Measurements from ENCODE around the gene NIPSNAP2.
"Not testable (repeated sequence)": the region's sequence is repeated elsewhere in the genome, so short reads cannot be mapped to it uniquely, and the experiment has no call there.

The NIPSNAP2 gene

DNA sequence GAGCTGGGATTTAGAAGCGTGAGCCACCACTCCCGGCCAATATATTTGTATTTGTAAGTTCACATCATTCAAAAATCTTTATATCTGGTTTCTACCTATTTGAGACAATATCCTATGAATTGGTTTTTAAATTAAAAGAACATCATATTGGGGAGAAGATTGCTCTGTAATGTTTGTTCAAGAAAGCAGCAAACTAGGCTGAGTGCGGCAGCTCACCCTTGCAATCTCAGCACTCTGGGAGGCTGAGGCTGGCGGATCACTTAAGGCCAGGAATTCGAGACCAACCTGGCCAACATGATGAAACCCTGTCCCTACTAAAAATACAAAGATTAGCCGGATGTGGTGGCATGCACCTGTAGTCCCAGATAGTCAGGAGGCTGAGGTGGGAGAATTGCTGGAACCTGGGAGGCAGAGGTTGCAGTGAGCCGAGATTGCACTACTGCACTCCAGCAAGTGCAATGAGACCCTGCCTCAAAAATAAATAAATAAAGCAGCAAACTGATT, 9.4 kb downstream of the NIPSNAP2 start:
- DNase-seq (ENCODE audit: insufficient read length, low spot score) (no peak), FAIRE-seq (no peak)

DNA sequence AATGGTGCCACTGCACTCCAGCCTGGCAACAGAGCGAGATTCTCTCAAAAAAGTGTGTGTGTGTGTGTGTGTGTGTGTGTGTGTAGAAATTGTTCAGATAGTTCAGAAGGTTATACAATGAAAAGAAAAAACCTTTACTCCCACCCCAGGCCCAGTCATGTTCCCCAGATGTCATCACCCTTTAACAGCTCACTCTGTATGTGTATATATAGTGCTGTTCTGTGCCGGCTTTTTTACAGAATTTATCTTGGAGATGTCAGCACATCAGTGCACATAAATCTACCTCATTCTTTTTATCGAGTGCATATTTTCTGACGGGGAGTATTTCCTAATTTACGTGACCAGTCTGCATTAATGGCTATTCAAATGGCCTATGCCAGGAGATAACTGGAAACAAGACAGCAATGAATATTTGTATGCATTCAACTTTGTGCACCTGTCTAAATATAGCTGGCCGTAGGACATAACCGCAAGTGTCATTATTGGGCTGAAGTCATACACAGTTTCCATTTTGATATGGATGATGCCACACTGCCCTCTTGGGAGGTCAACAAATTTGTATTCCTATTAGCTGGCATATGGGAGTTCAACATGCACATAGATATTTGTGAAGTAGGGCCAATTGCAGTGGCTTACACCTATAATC, 11.7 kb downstream of the NIPSNAP2 start:
- FAIRE-seq (no peak), DNase-seq (ENCODE audit: insufficient read length, low spot score) (no peak)

DNA sequence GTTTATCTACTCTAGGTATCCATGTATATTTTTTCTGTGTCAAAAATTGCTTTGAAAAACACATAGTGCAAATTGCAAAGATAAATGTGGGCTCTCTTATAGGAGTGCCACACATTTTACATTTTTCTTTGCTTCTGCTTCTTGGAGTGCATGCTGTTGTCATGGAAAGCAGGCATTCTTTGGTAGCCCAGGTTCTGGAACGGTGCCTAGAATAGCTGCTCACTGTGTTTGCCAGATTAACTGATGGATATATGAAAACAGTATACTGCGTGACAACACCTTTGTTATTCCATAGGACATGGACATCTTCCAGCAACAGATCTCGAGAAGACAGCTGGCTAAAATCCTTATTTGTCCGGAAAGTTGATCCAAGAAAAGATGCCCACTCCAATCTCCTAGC, 13.4 kb downstream of the NIPSNAP2 start:
- FAIRE-seq (no peak), DNase-seq (ENCODE audit: insufficient read length, low spot score) (no peak)

DNA sequence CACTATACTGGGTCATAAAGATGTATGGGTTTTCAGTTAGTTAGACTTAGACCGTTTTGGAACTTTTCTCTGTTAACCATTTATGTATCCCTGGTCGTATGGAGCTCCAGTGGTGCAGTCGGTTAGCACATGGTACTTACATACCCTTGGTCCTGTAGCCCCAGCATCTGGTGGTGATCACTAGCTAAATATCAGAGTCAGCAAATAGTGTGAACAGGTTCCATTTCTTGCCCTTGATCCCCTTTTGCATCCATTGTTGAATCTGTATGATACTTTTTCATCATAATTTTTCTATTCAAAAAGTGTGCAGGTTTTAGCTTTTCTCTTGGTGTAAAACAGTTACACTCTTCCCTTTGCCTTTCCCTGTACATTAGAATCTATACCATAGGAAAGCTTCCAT, 15.9 kb downstream of the NIPSNAP2 start:
- no peak for DNase-seq (ENCODE audit: insufficient read length, low spot score)
- FAIRE-seq, result no peak

DNA sequence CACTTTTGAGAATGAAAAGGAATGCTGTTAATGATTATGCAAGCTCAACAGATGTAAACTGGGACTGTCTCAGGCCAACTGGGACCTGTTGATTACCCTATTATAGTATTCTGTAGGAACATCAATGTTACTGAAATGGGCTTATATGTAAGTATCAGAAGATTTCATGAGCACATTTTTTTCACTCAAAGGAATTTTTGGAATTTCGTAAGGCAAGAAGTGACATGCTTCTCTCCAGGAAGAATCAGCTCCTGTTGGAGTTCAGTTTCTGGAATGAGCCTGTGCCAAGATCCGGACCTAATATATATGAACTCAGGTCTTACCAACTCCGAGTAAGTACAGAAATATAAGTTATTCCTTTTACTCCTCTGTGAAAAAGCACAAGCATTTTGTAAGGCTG, 19.2 kb downstream of the NIPSNAP2 start:
- no peak for DNase-seq (ENCODE audit: insufficient read length, low spot score)
- FAIRE-seq, result no peak

DNA sequence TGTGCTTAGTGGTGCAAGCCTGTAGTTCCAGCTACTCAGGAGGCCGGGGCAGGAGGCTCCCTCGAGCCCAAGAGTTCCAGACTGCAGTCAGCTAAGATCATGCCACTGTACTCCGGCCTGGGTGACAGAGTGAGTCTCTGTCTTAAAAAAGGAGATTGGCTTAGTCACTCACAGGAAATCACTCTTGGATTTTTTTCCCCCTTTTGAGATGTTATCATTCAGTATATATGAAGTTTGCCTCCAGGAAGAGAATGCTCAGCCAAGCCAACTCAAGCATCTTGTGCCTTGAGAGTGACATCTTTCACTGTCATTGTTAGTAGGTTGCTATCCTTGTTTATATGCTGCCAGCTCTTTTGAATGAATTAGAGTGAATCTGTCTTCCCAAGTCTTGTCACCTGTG, 28.0 kb downstream of the NIPSNAP2 start:
- no peak for FAIRE-seq
- no peak for DNase-seq (ENCODE audit: insufficient read length, low spot score)

DNA sequence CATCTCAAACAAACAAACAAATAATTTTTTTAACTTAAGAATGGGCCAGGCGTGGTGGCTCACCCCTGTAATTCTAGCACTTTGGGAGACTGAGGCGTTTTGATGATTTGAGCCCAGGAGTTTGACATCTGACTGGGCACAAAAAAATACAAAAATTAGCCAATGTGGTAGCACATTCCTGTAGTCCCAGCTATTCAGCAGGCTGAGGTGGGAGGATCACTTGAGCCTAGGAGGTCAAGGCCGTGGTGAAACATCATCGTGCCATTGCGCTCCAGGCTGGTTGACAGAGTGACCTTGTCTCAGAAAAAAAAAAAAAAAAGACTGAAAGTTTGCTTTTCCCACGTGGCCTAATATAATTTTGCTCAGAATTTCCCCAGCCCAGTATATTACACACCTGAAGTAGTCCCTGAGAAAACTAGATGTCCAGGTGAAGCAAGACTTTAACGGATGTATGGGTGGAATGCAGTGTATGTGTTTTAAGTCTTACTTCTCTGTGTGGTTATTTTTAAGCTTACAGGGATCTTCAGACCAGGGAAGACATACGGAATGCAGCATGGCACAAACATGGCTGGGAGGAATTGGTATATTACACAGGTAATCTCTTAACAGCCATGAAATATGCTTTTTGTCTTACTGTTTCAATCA, 32.6 kb downstream of the NIPSNAP2 start:
- DNase-seq (ENCODE audit: insufficient read length, low spot score) (no peak), FAIRE-seq (no peak)

DNA sequence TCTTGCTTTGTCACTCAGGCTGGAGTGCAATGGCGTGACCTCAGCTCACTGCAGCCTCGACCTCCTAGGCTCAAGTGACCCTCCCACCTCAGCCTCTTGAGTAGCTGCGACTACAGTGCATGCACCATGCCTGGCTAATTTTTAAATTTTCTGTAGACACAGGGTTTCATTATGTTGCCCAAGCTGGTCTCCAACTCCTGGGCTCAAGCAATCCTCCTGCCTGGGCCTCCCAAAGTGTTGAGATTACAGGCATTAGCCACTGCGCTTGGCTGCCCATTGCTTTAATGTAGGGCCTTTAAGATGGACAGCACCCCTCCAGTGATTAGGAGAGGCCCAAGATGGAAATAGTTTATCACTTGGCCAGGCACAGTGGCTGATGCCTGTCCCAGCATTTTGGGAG, 39.4 kb downstream of the NIPSNAP2 start:
- no peak for FAIRE-seq

DNA sequence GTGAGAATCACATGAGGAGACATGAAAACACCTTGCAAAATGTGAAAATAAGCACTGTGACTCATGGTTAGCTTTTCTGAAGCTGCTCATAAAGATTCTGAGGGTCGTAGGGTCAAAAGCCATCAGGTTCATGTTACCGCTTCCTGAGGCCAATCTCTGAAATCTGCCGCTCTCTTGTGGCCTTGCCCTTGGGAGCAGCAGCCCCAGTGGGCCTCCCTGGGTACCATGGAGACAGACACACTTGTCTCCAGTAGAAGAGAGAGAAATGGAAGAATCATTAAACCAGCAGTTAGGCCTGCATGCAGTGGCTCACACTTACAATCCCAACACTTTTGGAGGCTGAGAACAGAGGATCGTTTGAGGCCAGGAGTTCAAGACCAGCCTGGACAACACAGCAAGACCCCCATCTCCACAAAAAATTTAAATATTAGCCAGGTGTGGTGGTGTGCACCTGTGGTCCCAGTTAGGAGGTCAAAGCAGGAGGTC, 42.8 kb downstream of the NIPSNAP2 start:
- no peak for DNase-seq (ENCODE audit: insufficient read length, low spot score)

More for the DNA sequence above, 39.4 kb downstream of the NIPSNAP2 start:
- DNase-seq (ENCODE audit: insufficient read length, low spot score), result no peak

DNA sequence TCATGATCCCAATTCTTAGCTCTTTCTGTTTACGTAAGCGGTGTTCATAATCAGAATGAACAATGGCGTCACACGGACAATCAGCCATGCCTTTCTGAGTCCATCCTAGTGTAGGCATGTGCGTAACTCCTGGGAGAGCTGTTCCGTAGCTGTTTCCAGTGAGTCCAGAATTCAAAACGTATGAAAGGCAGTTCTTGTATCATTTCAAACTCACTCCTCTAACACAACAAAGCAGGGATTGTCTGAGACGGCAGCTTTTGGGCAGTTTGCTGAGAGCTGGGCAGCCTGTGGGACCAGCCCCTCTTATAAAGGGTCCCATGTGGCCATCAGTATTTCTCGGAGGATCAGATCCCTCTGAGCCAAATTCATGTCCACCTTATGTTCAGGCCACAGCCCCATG, 43.5 kb downstream of the NIPSNAP2 start:
- no peak for DNase-seq (ENCODE audit: insufficient read length, low spot score)
- no peak for FAIRE-seq

More for the DNA sequence above, 42.8 kb downstream of the NIPSNAP2 start:
- no peak for FAIRE-seq

DNA sequence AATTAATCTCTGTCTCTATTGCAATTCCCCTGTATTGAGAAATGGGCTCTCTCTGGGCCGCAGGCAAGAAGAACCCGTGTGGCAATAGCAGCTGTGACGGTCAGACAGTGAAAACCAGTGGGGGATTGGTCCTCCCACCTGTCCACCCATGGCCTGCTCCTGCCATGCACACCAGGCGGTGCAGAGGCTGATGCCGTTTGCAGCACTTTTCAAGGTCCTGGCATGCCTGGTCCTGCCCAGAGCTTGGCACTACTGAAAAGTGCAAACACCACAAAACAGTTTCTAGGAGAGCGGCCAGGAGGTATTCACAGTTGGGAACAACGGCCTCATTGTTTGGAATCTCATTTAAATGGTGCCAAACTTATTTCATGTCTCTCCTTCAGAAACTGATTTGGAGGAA, 45.3 kb downstream of the NIPSNAP2 start:
- DNase-seq (ENCODE audit: insufficient read length, low spot score) (no peak), FAIRE-seq (no peak)

DNA sequence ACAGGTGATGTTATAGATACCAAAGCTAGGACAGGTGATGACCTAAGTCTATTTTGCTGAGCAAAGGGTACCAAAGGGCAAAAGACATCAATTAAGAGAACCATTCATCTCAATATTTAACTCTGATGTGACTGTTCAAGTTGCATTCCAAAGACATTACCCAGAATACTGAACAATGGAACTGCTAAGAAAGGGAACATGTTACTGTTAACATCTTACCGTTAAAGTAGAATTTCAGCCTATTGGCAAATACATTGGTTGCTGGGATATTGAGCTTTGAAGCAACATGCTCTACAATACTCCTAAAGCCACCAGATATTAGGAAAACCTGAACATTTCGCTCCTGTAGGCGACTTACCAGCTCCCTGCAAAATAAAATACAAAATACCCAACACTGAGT, 52.6 kb downstream of the NIPSNAP2 start:
- not testable (repeated sequence) for DNase-seq (ENCODE audit: insufficient read length, low spot score); FAIRE-seq

DNA sequence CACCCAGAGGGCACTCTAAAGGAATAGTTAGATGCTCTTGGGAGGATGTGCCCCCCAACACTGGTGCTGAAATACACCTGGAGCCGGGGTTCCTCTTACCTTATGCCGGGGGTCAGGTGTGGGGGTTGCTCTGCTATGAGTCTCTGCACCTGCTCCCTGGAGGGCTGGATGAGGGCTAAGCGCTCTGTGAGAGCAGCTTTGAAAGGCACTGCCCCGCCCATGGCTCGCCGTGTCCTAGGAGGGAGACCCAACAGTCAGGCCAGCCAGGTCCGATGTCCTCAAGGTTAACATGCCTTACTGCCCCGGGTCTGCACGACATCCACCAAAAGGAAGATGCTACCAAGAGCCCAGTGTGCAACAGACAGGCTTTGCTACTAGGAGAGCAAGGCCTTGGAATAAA, 55.1 kb downstream of the NIPSNAP2 start:
- no peak for FAIRE-seq

DNA sequence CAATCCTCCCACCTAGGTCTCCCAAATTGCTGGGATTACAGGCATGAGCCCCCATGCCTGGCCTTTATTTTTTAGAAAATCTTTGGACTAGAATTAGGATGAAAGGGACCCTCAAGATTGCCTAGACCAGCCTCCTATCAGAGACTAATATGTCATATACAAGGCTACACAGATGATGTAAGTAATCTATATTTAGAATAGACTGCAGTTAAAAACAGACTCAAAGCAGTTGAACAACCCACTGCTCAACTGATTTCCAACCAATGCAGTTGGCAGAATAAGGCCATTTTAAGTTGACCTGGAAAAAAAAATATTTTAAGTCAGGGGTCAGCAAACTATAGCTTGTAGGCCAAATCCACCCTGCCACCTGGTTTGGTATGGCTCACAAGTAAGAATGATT, 59.1 kb downstream of the NIPSNAP2 start:
- FAIRE-seq (no peak), DNase-seq (ENCODE audit: insufficient read length, low spot score) (no peak)

More for the DNA sequence above, 55.1 kb downstream of the NIPSNAP2 start:
- no peak for DNase-seq (ENCODE audit: insufficient read length, low spot score)

DNA sequence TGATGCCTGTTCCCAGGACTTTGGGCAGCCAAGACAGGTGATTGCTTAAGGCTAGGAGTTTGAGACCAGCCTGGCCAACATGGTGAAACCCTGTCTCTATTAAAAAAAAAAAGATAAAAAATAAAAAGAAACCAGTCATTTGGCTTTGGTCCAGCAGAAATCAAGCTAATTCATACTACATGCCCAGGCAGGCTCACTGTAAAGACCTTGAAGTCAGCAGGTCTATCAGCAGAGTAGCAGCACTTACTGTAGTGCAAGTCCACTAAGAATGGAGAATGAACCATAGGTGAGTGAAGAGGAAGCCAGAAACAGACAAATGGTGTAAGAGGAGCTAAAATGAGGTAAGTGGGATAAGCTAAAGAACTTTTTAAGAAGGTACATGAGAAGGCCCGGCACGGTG, 62.2 kb downstream of the NIPSNAP2 start:
- FAIRE-seq, result no peak
- no peak for DNase-seq (ENCODE audit: insufficient read length, low spot score)

DNA sequence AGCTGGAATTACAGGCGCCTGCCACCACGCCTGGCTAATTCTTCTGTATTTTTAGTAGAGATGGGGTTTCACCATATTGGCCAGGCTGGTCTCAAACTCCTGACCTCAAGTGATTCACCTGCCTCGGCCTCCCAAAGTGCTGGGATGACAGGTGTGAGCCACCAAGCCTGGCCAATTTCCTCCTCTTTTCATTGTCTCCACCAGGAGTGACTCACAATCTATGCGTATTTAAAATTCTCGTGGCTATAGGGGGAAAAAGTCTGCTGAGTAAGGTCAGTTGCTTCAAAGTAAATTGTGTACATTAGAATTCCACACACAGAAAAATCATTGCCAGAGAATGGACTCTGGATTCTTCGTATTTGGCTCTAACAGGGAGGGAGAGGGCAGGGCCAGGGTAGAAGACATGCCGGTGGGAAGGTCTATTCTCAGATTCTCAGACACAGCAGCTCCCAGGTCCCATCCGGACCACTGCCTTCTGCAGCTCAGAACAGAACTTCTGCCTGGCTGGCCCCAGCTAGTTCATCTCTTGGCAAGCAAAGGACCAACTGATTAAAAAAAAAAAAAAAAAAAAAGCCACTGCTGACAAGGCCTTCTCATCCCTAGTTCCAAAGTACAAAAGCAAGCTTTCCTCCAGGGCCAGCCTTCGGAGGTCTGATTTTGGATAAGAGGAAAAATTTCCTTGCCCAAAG, 64.7 kb downstream of the NIPSNAP2 start:
- no peak for DNase-seq (ENCODE audit: insufficient read length, low spot score)
- no peak for FAIRE-seq

DNA sequence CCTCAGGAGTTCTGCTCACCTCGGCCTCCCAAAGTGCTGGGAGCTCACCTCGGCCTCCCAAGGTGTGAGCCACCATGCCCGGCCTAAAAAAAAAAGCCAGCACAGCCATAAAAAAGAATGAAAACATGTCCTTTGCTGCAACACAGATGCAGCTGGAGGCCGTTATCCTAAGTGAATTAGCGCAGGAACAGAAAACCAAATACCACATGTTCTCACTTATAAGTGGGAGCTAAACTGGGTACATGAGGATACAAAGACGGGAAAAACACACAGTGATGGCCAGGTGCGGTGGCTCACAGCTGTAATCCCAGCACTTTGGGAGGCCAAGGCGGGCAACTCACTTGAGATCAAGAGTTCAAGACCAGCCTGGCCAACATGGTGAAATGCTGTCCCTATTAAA, 66.0 kb downstream of the NIPSNAP2 start:
- FAIRE-seq, result no peak
- DNase-seq (ENCODE audit: insufficient read length, low spot score), result no peak

DNA sequence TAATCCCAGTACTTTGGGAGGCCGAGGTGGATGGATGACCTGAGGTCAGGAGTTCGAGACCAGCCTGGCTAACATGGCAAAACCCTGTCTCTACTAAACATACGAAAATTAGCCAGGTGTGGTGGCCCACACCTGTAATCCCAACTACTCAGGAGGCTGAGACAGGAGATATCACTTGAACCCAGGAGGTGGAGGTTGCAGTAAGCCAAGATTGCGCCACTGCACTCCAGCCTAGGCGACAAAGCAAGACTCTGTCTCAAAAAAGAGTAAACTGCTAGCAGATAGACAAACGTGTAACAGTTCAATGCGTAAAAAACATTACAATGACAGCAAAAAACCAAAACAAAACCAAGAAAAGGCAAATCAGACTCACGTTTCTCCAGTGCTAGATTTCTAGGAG, 67.2 kb downstream of the NIPSNAP2 start:
- not testable (repeated sequence) for DNase-seq (ENCODE audit: insufficient read length, low spot score); FAIRE-seq

DNA sequence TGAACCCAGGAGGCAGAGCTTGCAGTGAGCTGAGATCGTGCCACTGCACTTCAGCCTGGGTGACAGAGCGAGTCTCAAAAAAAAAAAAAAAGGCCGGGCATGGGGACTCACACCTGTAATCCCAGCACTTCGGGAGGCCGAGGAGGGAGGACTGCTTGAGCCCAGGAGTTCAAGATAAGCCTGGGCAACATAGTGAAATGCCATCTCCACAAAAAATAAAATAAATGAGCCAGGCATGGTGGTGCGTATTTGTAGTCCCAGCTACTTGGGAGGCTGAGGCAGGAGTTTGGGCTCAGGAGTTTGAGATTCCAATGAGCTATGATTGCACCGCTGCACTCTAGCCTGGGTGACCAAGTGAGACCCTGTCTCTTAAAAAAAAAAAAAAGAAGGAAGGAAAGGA, 68.2 kb downstream of the NIPSNAP2 start:
- not testable (repeated sequence) for FAIRE-seq; DNase-seq (ENCODE audit: insufficient read length, low spot score)

DNA sequence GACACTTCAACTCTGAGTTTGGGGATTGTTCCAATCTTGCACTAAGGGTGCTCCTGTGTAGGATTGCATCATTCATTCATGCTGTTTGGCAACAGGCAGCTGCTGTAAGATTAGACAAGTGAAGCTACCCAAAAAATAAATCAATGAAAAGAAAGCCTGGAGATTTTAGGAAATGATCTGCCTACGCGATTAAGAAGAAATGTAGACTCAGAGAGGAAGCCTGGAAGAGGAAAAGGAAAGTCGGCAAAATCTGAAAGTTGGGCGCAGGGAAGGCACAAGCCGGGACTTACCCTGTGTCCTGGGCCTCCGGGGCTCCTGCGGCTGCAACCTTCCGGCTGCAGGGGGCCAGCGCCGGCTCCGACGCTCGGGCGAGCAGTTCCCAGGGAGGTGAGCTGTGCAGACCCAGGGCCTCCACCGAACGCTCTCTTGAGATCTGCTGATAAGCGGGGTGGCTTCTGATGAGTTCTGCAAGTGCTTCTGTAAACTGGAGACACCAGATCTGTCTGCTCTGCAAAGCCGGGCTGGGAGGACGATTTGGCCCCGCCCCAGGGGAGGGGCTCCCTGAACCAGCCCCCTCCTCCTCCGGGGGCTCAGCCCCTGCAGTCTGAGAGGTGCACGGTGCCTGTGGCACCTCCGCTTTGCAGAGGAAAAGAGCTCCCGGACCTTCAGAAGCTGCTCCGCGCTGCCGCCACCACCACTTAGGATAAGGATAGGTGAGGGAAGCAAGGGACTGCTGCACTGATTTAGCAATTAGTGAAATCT, 69.5 kb downstream of the NIPSNAP2 start:
- FAIRE-seq (peak; percentile 94), DNase-seq (ENCODE audit: insufficient read length, low spot score) (peak; percentile 73)

DNA sequence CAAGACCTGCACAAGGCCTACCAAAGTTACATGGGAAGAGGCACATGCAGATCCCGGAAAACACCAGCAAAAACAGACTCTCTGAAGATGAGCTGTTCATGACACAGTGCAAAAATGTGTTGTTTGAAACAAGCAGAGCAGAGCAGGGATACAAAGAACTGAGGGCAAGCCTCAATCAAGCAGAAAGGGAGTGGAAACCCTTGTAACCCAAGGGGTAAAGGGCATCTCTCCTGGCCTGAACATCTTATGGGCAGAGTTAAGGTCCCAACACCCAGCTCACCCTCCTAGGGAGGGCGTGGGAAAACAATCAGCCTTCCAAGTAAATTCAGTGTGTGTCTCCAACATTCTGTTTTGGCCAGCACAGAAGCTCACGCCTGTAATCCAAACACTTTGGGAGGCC, 76.3 kb downstream of the NIPSNAP2 start:
- no peak for FAIRE-seq

More for the DNA sequence above, 76.3 kb downstream of the NIPSNAP2 start:
- DNase-seq (ENCODE audit: insufficient read length, low spot score), result no peak

Measured in GM19239 (cell line).